ENCODE results near the gene NDUFS1.

DNA sequence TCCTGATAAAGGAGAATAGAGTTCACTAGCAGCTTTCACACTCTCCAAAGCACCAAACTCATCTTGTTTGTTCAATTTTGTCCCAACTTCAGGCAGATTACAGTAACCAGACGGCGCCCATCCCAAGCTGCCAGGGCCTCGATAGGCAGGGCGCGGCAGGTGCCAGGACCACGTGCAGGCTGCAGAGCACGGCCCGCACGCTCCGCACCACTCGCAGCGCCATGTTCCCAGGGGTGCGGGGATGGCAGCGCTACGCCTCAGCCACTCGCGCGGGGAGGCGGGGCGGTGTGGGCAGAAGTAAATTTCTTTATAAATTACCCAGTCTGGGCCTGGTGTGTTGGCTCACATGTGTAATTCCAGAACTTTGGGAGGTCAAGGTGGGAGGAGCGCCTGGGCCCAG lies 43.0 kb downstream of the NDUFS1 start:
- TF ChIP-seq CTCF (IDR thresholded peaks at IDR 0.05) (no peak), POLR2A (IDR thresholded peaks at IDR 0.05) (no peak)

All from testis (tissue), 2 donors.